GM21447 (cell line): ENCODE measurements around the gene SLC16A13.
A peak's percentile ranks its signal among the peaks of the same experiment; 100 is the strongest.
"Not testable (repeated sequence)": the region's sequence is repeated elsewhere in the genome, so short reads cannot be mapped to it uniquely, and the experiment has no call there.

Experiments
- ATAC-seq: cut with Tn5 transposase; IDR thresholded peaks from one replicate; pipeline ENCODE4 v1.9.1; 2021; ENCODE audit not compliant: unreplicated experiment

Gene SLC16A13, protein sequence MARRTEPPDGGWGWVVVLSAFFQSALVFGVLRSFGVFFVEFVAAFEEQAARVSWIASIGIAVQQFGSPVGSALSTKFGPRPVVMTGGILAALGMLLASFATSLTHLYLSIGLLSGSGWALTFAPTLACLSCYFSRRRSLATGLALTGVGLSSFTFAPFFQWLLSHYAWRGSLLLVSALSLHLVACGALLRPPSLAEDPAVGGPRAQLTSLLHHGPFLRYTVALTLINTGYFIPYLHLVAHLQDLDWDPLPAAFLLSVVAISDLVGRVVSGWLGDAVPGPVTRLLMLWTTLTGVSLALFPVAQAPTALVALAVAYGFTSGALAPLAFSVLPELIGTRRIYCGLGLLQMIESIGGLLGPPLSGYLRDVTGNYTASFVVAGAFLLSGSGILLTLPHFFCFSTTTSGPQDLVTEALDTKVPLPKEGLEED

DNA sequence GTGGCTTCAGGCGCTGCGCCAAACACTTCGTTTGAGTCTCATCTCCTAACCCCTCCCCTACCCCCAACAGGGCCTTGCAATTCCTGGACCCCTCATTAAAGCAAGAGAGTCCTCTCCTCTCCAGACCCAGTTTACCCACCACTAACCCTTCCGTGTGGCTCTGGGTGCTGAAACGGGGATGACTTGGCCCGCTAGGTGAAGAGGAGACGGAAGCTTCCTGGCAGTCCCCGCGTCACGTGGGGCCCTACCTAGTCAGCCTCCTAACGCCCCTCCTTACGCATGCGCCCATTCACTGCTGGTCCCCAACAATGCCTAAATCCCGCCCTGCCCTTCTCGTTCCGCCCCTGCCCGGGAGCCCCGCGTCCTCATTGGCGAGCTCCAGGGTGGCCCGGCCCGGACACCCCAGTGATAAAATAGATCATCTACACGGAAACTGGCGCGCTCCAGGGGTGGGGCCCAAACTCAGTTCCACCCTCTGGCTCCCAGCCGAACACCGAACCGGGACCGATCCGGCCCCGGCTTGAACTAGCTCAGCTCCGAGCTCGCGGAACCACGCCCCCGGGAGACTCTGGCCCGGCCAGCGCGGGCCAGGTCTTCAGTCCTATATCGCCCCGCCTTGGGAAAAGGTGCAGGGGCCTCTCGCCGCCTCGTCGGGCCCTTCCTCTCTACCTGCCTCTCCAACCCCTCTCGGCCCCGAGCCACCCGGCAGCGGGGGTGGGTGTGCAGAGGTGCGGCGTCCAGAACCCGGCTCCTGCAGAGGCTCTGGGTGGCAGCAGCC, at the start of gene SLC16A13:
Gene SLC16A13 (plus strand): TSS at position 425 of the 778 bp plus-strand sequence. CDS start 368 bp downstream, outside the sequence.
- ATAC-seq: peak; percentile 87

DNA sequence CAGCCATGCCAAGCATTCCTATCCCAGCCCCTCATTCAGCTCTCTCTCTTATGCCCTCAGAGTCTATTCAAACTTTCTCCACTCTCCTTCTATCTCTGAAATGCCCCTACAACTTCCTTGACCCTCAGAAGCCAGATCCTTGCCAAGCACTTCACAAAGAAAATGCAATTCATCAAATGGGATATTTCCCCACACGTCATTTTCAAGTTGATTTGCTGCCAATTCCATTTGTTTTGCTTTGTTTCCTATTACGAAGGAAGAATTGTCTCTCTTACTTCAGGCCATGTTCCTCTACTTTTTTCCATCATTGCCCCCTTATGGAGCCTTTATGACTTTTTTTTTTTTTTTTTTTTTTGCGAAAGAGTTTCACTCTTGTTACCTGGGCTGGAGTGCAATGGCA, 49.1 kb upstream of the SLC16A13 start:
- ATAC-seq: no peak

DNA sequence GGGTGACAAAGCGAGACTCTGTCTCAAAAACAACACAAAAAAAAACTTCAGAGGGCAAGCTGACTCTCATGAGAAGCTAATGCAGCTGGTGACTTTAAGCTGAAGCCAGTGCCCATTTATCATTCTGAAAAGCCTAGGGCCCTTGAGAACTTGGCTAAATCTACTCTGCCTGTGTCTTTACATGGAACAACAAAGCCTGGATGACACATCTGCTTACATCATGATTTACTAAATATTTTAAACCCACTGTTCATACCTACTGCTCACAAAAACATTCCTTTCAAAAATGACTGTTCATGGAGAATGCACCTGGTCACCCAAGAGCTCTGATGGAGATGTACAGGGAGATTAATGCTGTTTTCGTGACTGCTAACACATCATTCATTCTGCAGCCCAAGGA, 46.0 kb upstream of the SLC16A13 start:
- ATAC-seq: no peak

DNA sequence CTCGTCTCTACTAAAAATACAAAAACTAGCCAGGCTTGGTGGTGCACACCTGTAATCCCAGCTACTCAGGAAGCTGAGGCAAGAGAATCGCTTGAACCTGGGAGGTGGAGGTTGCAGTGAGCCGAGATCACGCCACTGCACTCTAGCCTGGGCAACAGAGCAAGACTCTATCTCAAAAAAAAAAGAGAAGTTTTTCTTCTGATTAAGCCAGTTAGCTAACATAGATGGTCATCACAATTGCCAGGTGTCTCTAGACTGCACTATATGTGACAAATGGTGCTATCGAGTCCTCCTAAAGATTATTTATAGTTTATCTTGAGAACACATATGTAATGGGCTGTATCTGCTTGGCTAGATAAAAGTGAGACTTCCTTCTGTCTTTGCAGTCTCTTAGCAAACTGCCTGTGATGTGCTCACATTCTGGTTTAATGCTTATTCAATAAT, 42.2 kb upstream of the SLC16A13 start:
- ATAC-seq: not testable (repeated sequence)

DNA sequence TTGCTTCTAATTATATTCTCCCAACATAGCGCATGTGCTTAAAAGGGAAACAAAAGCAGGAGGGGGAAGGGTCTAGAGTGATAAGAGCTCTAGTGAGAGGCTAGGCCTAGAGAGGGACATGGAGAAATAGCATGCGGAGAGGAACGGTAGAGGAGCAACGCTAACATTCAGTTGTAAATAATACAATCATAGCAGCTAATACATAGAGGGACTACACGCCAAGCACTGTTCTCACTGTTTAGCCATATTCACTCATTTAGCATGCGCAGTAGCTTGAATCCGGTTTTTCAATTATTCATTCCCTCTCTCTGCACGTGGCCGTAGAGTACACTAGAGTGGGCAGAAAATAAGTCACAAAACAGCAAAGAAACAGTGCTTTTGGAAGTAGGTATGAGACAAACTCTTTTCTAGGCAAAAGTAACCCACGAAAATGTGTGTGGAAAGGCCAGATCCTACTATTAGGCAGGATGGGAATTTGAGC, 41.7 kb upstream of the SLC16A13 start:
- ATAC-seq: no peak

DNA sequence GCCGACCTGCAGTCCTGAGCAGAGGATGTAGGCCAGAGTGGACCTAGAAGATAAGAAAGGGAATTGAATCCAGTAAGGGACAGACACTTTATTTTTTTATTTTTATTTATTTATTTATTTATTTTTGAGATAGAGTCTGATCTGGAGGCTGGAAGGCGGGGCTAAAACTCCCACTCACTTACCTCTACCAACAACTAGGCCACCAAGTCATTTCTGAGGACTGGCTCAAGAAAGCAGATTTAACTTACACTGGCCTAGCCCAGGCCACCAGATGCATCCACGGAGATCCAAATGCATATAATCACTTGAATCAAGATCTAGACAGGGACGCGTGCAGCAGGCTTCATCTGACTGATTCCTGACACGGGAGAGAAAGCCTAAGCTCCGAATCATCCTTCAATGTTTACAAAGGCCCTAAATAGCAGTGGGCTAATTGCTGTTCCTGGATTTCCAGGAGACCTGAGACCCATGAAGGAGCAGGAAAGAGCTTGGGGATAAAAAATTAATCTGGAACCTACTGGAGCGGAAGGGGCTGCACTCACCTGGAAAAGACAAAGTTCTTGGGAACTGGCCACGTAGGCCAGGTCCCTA, 41.1 kb upstream of the SLC16A13 start:
- ATAC-seq: no peak

DNA sequence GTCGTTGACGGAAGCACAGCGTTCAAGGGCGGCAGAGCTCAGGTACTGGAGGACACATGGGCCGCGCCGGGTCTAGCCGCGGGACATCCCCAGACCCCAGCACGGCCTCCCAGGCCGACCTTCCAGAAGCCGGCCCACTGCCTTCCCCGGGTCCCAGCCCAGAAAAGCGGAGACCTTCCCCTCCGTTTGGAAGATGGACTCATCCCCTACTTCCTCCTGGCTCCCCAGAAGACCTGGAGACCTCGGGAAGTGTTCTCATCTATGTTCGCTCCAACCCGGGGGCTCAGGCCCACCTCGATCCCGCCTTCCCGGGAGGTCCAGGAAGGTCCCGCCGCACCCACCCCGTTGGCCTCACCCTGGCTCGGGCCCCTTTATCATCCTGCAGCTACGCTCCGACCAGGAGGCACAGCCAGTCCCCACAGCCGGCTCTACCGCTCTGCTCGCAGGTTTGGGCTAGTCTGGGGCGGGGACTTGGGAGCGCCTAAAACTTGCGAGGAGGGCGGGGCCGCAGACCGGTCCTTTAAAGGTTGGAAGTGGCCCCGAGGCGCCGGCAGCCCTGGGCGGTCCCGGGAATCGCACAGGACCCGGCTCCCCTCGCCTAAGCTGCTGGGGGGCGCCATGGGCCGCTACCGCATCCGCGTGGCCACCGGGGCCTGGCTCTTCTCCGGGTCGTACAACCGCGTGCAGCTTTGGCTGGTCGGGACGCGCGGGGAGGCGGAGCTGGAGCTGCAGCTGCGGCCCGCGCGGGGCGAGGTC, 40.1 kb upstream of the SLC16A13 start, which contains the start of gene ALOX12:
Gene ALOX12 (plus strand): TSS at position 550 of the 756 bp plus-strand sequence. CDS start 69 bp downstream, at position 619.
- no peak for ATAC-seq

DNA sequence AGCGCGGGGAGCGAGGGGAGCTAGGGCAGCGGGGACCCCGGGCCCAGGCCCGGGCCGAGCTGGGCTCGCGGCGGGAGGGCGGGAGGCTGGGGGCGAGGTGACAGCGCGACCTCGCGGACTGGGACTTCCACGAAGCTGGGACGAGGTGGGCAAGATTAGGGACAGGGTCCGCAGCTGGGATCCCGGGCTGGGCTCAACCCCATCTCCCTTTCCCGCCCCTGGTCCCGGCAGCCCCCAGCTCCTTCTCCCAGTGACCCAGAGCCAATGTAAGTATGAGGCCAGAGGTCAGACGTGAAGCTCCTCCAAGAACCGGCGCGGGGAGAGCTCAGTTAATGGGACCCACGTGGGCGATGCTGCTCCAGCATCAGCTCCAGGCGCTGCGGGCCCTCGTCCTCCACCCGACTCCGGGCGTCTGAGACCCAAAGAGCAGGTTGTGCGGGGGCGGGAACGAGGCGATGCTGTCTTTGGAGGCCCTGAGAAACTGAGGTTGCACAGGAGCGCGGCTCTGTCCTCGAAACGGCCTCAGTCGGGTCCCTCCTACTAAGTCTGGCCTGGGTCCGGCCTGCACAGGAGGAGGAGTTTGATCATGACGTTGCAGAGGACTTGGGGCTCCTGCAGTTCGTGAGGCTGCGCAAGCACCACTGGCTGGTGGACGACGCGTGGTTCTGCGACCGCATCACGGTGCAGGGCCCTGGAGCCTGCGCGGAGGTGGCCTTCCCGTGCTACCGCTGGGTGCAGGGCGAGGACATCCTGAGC, 39.4 kb upstream of the SLC16A13 start:
- ATAC-seq: no peak

DNA sequence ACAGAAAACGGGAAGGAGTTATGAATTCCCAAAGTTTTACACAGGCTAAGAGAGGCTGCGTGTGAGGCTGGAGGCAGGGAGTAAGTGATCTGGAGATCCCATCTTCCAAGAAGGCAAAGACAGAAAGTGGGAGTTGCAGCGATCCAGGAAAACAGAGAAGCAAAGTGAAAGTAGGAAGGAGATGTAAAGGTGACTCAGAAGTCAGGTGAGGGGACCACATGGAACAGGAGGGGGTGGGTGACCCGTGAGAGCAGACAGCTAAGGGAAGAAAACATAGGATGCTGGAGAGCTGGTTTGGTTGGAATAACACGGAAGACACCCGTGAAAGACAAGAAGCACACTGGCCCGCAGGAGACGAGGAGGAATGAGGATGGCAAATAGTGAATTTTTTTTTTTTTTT, 38.6 kb upstream of the SLC16A13 start:
- ATAC-seq: no peak

DNA sequence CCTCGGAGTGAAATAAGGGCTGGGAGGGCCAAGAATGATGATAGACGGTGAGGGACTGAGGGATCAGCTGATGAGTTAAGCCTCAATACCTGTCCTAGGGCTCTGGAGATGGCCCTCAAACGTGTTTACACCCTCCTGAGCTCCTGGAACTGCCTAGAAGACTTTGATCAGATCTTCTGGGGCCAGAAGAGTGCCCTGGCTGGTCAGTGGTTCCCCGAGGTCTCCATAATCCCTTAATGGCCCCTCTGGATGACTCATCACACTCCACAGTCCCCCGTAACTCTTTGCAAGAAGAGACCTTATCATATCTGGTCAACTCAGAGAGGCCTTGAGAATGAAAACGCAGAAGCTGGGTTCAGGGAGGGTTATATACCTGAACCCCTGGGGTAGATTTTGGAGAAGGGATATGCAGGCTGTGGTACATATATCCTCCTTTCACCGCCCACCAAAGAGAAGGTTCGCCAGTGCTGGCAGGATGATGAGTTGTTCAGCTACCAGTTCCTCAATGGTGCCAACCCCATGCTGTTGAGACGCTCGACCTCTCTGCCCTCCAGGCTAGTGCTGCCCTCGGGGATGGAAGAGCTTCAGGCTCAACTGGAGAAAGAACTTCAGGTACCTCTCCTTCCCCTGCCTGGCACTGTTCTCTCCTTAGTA, 36.8 kb upstream of the SLC16A13 start:
- ATAC-seq: no peak

DNA sequence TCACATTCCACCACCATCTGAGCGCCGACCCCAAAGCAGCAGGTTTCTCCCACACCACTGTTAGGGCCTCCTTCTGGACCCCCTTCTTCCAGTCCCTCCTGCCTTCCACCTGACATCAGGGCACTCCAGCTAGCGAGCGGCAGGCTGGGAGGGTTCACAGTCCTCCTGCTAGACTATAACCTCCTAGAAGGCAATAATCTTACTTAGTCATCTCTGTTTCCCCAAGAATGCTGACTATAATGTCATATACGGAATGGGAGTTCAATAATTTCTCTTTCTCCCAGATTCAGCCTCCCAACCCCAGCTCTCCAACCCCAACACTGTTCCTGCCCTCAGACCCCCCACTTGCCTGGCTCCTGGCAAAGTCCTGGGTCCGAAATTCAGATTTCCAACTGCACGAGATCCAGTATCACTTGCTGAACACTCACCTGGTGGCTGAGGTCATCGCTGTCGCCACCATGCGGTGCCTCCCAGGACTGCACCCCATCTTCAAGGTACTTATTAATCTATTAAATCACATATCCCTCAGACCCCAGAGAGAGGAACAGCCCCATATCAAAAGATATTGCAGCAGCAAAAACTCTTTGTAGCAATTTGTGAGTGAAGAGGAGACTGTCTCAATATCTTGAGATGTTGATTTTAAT, 34.4 kb upstream of the SLC16A13 start:
- no peak for ATAC-seq

DNA sequence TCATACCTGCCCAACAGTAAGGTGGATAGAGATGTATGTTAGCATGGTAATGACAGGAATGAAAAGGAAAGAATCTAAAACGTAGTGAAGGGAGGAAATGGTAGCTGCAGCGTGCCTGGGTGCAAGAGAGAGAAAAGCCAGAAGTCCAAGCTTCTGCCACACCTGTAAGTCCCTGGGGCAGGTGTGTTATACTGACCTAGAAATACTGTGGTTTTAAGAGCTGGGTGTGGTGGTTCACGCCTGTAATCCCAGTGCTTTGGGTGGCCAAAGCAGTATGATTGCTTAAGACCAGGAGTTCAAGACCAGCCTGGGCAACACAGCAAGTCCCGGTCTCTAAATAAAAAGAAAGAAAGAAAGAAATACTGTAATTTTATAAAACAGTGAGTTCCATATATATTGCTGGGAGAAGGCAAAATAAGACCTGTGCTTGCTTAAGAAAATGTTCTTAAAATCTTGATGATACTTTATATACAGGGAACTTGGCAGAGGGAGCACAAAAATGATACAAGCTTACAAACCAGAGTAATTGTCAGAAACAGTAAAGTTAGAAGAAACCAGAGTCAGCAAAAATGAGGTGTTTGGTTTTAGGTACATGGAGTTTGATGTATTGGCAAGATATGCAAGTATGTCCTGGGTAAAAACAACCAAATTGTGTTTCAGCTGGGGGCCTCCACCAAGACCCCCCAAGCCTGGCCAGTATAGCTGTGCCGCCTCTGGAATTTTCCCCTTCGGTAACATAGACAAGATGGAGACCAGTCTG, 33.3 kb upstream of the SLC16A13 start:
- ATAC-seq: no peak

DNA sequence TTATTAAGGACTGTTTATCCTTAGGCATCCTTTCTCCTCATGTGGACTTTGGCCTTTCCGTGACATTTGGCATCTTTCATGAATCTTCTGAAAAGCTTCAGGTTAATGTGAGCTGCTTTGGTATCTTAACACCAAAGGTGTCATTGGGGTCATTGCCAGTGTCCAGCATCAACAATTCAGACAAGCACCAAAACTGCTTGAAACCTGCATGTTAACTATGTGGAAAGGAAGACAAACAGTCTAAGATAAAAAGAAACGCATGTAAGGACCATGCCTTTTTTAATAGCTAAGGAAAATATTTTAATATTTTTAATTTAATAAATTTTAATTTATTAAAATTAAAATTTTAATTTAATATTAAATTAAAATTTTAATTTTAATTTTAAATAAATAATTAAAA, 32.1 kb upstream of the SLC16A13 start:
- no peak for ATAC-seq

DNA sequence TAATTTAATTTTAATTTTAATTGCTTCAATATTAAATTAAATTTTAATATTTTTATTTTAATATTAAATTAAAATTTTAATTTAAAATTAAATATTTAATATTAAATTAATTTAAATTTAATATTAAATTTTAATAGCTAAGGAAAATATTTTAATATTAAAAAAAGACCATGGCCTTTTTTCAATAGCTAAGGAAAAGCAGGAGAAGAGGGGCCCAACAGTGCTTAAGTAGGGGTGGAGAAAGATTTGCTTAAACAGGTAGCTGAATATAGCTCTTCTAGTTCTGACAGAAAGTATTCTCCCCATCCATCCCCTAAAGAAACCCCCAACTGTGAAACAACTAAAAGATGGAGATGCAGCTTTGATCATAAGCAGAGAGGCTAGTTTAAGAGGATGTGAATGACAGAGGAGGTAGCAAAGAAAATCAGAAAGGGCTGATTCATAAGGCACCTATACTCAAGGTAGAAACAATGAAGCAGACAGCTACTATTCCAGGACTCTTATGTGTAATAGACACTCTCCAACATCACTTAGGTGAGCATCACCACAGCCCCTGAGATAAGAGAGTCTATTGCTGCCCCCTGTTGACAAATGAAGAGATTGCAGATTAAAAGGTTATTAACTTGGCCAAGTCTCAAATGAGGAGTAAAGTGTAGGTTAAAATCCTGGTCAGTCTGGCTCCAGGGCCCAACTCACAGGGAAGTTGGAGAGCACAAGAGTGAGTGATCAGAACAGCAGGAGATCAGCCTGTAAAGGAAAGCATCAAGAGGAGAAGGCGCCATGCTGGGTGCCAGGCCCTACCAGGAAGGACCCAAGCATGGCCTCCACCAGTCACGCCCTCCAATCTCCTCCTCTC, 31.2 kb upstream of the SLC16A13 start:
- ATAC-seq: no peak

DNA sequence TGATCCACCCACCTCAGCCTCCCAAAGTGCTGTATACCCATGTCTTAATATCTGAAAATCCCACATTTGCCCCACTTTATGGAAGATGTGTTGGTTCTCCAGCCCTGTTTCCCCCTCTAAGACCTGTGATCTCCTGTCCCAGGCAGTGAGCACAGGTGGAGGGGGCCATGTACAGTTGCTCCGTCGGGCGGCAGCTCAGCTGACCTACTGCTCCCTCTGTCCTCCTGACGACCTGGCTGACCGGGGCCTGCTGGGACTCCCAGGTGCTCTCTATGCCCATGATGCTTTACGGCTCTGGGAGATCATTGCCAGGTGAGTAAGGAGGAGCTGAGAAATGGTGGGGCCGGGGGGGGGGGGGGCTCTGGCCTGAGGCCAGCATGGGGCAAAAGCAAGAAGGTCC, 30.1 kb upstream of the SLC16A13 start:
- no peak for ATAC-seq

DNA sequence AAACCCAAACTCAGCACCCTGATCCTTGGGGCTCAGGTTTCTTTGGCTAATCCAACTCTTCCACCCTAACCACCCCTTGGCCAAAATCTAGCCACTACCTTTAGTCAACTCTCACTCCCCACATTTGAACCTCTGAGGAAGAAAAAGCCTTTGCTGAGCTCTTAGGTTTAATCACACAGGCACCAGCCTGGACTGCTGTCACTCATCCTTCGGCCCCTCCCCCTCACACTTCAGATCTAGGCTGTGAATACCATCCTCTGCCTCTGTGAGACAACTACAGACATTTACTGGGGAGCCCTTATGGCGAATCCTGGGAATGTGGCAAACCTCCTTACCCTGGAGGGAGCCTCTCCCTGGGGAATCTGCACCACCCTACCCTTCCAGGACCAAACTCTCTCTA, 28.7 kb upstream of the SLC16A13 start:
- no peak for ATAC-seq

DNA sequence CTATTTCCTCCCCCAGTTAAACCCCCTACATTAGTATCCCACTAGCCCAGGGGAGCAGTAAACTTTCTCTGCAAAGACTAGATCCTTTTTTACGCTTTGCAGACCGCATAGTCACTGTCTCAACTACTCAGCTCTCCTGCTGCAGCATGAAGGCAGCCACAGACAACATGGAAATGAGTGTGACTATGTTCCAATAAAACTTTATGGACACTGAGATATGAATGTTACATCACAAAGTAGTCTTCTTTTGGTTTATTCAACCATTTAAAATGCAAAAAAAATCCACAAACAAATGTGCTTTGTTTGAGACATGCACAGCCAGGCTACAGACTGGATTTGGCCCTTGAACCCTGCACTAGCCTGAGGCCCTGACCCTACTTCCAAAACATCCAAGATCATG, 25.3 kb upstream of the SLC16A13 start:
- no peak for ATAC-seq
